GM12892 (cell line): Measurements from ENCODE around the gene C19orf85.

Source experiments
- POLR2A ChIP-seq: IDR thresholded peaks from 2 replicates; pipeline ENCODE4 v1.6.1; 2011; ENCODE audit warnings: low read depth, low read length, control low read depth
- POLR2AphosphoS5 ChIP-seq: IDR thresholded peaks from 2 replicates; pipeline ENCODE4 v1.6.1; 2011; ENCODE audit warnings: low read depth, low read length, control low read depth
- TAF1 ChIP-seq: IDR thresholded peaks from 2 replicates; pipeline ENCODE4 v1.6.1; 2011; ENCODE audit warnings: low read depth, mild to moderate bottlenecking, control low read depth, low read length, borderline replicate concordance

DNA sequence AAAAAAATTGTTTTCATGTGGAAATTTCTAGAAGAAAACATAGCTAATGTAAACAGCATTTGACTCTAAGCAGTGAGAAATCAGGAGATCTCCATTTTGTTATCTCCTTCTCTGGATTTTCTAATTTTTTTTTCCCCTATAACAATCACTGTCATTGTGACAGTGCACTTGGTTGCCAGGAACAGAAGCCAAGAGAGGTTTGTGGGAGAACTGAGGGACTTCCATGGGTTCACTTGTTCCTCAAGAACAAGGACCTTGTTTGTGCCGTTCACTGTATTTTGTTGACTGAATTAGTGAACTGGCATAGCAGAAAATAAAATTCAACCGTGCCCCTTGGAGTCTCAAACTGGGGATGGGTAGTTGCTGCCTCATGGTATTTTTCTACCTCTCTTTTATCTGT is 38.5 kb downstream of the C19orf85 start:
- TF ChIP-seq TAF1: no peak
- TF ChIP-seq POLR2AphosphoS5: no peak
- TF ChIP-seq POLR2A: no peak
